ENCODE measurements around the gene KCNQ1. TPM values are rescaled to one million over a fixed set of nuclear protein-coding genes. Genes with fewer than 3 reads are reported as not detected.

The KCNQ1 gene
- total and polyA plus RNA-seq, 2 donors (not counting 3 experiments of a cell fraction or from before 2014, with no cell fraction given) = 0.07 to 0.09 TPM

DNA sequence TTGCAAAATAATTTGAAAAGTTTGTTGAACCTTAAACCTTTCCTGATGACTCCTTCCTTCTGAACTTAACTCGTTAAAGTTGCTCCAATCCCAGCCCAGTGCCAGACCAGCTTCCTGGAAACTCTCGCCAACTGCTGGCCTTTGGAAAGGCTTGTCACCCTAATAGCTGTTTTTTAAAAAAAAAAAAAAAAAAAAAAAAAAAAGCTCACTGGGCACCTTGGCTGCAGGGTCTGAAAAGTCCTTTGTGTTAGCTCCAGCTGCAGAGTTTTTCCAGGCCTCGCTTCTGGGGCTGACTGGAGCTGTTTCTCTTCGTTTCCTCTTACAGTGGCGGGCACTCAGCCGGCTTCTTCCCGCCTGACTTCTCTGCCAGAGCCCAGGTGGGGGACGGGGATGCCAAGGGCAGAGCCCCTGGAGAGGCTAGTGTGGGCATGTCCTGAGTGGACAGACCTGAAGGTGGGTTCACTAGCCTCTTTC, 229.9 kb downstream of the KCNQ1 start:
- FAIRE-seq = no peak
- Histone ChIP-seq H2AFZ (ENCODE audit: low read depth, low read length) (no peak overlapping the region), H3K9me1 (replicated peaks; ENCODE audit: control insufficient read depth, extremely low read depth, insufficient read depth, low read length) (no peaks in the 10 kb centered on the region), H3K9ac (replicated peaks; ENCODE audit: extremely low read depth, insufficient read depth, low read length) (no peak overlapping the region), H4K20me1 (replicated peaks; ENCODE audit: control insufficient read depth, extremely low read depth, insufficient read depth, low read length) (no peaks in the 10 kb centered on the region), H3K27ac (ENCODE audit: insufficient read depth, low read depth, low read length) (no peak overlapping the region), H3K27me3 (ENCODE audit: control insufficient read depth in 2 of 2, insufficient read depth in 2 of 2, low read length in 2 of 2) (no peaks in the 10 kb centered on the region), H3K36me3 (ENCODE audit: control insufficient read depth in 2 of 2, extremely low read depth in 1 of 2, insufficient read depth in 2 of 2, low read length in 2 of 2) (no peaks in the 10 kb centered on the region), H3K4me1 (ENCODE audit: control insufficient read depth, extremely low read depth, insufficient read depth, low read length) (no peaks in the 10 kb centered on the region), H3K9me3 (replicated peaks; ENCODE audit: control insufficient read depth, insufficient read depth, low read length) (no peaks in the 10 kb centered on the region), H3K4me3 (replicated peaks in 1 of 3; ENCODE audit: insufficient read depth in 1 of 3, low read depth in 1 of 3, low read length in 3 of 3) (no peak overlapping the region), H3K79me2 (ENCODE audit: control insufficient read depth, insufficient read depth, low read length) (peaks cover 3% of the 10 kb centered on the region), H3K4me2 (ENCODE audit: insufficient read depth, low read length) (no peak overlapping the region)
- TF ChIP-seq, protein P1, sequence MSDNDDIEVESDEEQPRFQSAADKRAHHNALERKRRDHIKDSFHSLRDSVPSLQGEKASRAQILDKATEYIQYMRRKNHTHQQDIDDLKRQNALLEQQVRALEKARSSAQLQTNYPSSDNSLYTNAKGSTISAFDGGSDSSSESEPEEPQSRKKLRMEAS (IDR thresholded peaks at IDR 0.05; ENCODE audit: insufficient read depth, insufficient read length) = no peak
- TF ChIP-seq, protein P2, sequence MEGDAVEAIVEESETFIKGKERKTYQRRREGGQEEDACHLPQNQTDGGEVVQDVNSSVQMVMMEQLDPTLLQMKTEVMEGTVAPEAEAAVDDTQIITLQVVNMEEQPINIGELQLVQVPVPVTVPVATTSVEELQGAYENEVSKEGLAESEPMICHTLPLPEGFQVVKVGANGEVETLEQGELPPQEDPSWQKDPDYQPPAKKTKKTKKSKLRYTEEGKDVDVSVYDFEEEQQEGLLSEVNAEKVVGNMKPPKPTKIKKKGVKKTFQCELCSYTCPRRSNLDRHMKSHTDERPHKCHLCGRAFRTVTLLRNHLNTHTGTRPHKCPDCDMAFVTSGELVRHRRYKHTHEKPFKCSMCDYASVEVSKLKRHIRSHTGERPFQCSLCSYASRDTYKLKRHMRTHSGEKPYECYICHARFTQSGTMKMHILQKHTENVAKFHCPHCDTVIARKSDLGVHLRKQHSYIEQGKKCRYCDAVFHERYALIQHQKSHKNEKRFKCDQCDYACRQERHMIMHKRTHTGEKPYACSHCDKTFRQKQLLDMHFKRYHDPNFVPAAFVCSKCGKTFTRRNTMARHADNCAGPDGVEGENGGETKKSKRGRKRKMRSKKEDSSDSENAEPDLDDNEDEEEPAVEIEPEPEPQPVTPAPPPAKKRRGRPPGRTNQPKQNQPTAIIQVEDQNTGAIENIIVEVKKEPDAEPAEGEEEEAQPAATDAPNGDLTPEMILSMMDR (IDR thresholded peaks at IDR 0.05; ENCODE audit: extremely low read depth in 1 of 2, insufficient read depth in 1 of 2, low read depth in 1 of 2, low read length in 2 of 2) = no peak
- TF ChIP-seq FOS (IDR thresholded peaks at IDR 0.05; ENCODE audit: borderline replicate concordance, insufficient read depth, low read length) = no peak
- no peak for TF ChIP-seq EZH2 (IDR thresholded peaks at IDR 0.05; ENCODE audit: borderline replicate concordance, low read depth, low read length, severe bottlenecking)
- no peak for TF ChIP-seq POLR2A (IDR thresholded peaks at IDR 0.05; ENCODE audit: low read depth, low read length)
- no peak for TF ChIP-seq MYC (IDR thresholded peaks at IDR 0.05; ENCODE audit: low read depth, low read length)
- TF ChIP-seq JUN (IDR thresholded peaks at IDR 0.05; ENCODE audit: borderline replicate concordance, insufficient read depth, insufficient read length, low read depth) = no peak
- no peak for TF ChIP-seq POLR2AphosphoS5 (IDR thresholded peaks at IDR 0.05; ENCODE audit: insufficient read depth, low read depth, low read length)
- TF ChIP-seq GATA2 (IDR thresholded peaks at IDR 0.05; ENCODE audit: insufficient read depth, insufficient read length, low read depth, low read length) = no peak
- POLR2A ChIA-PET = interaction anchor here (0.7 to 1.1 kb wide), 2 partner anchors 20 to 27 kb away, joined by 4 to 6 read pairs; no protein-coding TSS in a partner anchor
- DNase-seq (ENCODE audit: low read depth, low spot score) = no peak
- CTCF ChIA-PET = interaction anchor here (0.9 kb wide), 1 partner anchor 213 kb away, joined by 3 read pairs; no protein-coding TSS in a partner anchor
- dilution Hi-C loops (cut with MboI; ENCODE audit: extremely low pct_ligation_motif_present, low sequenced_read_pairs) = no loop called here
- intact Hi-C loops (cut with micrococcal nuclease) = no loop called here
- no TSS peak for BruUV-seq (replicated peaks)
